Mesendoderm (in vitro differentiated cells): ENCODE data around the gene KIAA2012.

Experiments used
- DNase-seq: peaks from one replicate; pipeline ENCODE4 v3.0.0; 2013
- H2AK5ac ChIP-seq: 2 replicates; pipeline ENCODE4 v1.6.1; 2013; ENCODE audit warnings: low read length, inconsistent platforms
- H2BK120ac ChIP-seq: 2 replicates; pipeline ENCODE4 v1.6.1; 2013; ENCODE audit warnings: low read depth, mild to moderate bottlenecking, low read length, moderate library complexity, mixed read lengths
- H2BK15ac ChIP-seq: replicated peaks from 2 replicates; pipeline ENCODE4 v1.6.1; 2013; ENCODE audit warnings: low read depth, mild to moderate bottlenecking, moderate library complexity
- H2BK5ac ChIP-seq: 2 replicates; pipeline ENCODE4 v1.6.1; 2013; ENCODE audit warnings: low read length, inconsistent platforms
- H3K18ac ChIP-seq: 2 replicates; pipeline ENCODE4 v1.6.1; 2013; ENCODE audit warnings: mild to moderate bottlenecking, low read length, mixed read lengths
- H3K23ac ChIP-seq: one replicate; pipeline ENCODE4 v1.6.1; 2013; ENCODE audit warnings: low read length
- H3K27ac ChIP-seq: 2 replicates; pipeline ENCODE4 v1.5.1; 2013; ENCODE audit warnings: low read depth, mild to moderate bottlenecking, inconsistent platforms, low read length, moderate library complexity
- H3K27me3 ChIP-seq: 2 replicates; pipeline ENCODE4 v1.6.1; 2013; ENCODE audit warnings: low read length, control low read depth, mild to moderate bottlenecking, inconsistent platforms; ENCODE audit not compliant: insufficient read depth, poor library complexity
- H3K36me3 ChIP-seq: 2 replicates; pipeline ENCODE4 v1.6.1; 2013; ENCODE audit warnings: low read length, inconsistent platforms; ENCODE audit not compliant: control insufficient read depth, insufficient read depth
- H3K4ac ChIP-seq: one replicate; pipeline ENCODE4 v1.6.1; 2013; ENCODE audit warnings: low read depth, mild to moderate bottlenecking, low read length, moderate library complexity
- H3K4me1 ChIP-seq: 2 replicates; pipeline ENCODE4 v1.6.1; 2013; ENCODE audit warnings: low read depth, low read length, inconsistent platforms; ENCODE audit not compliant: control insufficient read depth
- H3K4me2 ChIP-seq: 2 replicates; pipeline ENCODE4 v1.6.1; 2013; ENCODE audit warnings: low read length
- H3K4me3 ChIP-seq: 2 replicates; pipeline ENCODE4 v1.5.1; 2013; ENCODE audit warnings: mild to moderate bottlenecking, low read length
- H3K56ac ChIP-seq: one replicate; pipeline ENCODE4 v1.6.1; 2013; ENCODE audit warnings: low read length
- H3K79me1 ChIP-seq: 2 replicates; pipeline ENCODE4 v1.6.1; 2013; ENCODE audit warnings: low read length, inconsistent platforms
- H3K79me2 ChIP-seq: 2 replicates; pipeline ENCODE4 v1.6.1; 2013; ENCODE audit warnings: mild to moderate bottlenecking, low read length; ENCODE audit not compliant: control insufficient read depth, insufficient read depth
- H3K9ac ChIP-seq: 2 replicates; pipeline ENCODE4 v1.6.1; 2013; ENCODE audit warnings: low read length, inconsistent platforms
- H4K5ac ChIP-seq: one replicate; pipeline ENCODE4 v1.6.1; 2013; ENCODE audit warnings: low read length
- H4K8ac ChIP-seq: one replicate; pipeline ENCODE4 v1.6.1; 2013; ENCODE audit warnings: low read depth, mild to moderate bottlenecking, control low read depth, low read length, moderate library complexity
- WGBS: extraction: QIAGEN DNeasy Blood & Tissue Kit; methylation state at CpG from one replicate; pipeline ENCODE4 v1.1.7; 2013; ENCODE audit warnings: low lambda C conversion rate, missing lambda C conversion rate; ENCODE audit not compliant: insufficient coverage; ENCODE audit errors: extremely low coverage; 5-methylcytosine and 5-hydroxymethylcytosine counted together

Gene KIAA2012

DNA sequence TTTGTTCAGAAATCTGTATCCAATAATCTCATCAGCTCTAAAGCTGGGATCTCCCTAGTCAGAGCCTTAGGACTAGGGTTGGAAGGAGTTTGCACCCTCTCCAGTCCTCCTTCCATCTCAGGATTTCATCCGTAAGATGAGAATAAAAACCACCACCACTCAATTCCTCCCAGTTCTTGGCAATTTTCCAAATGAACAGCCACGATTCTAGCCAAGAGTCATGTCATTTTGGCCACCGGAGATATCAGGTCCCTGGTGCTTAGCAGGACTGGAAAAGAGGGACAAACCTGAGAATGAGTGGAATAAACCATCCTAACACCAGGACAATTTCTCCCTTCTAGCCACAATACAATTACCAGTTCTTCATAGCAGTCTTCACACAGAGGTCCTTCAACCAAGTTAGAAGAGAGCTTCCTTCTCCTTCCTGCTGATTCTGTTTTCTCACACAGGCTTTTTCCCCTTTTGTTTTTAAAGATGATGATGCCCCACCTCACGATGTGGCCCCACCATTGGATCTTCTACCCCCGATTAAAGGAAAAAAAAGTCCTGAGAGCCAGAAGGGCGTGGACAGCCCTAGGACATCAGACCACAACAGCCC lies 36.2 kb downstream of the KIAA2012 start:
- no peak overlapping the region for H2BK120ac ChIP-seq
- no peaks in the 10 kb centered on the region for H3K79me2 ChIP-seq
- no CpG with 5 or more reads among the region's 6 CpGs for WGBS
- H3K4me3 ChIP-seq: no peak overlapping the region
- no peak overlapping the region for H4K5ac ChIP-seq
- H3K23ac ChIP-seq: no peak overlapping the region
- no peak overlapping the region for H3K9ac ChIP-seq
- no peak overlapping the region for H3K18ac ChIP-seq
- no peaks in the 10 kb centered on the region for H3K79me1 ChIP-seq
- H3K36me3 ChIP-seq: no peaks in the 10 kb centered on the region
- H2AK5ac ChIP-seq: no peak overlapping the region
- no peak overlapping the region for H2BK15ac ChIP-seq
- H3K4me1 ChIP-seq: peaks cover 3% of the 10 kb centered on the region
- H3K56ac ChIP-seq: no peak overlapping the region
- no peaks in the 10 kb centered on the region for H3K27me3 ChIP-seq
- H3K27ac ChIP-seq: no peak overlapping the region
- no peak overlapping the region for H3K4me2 ChIP-seq
- DNase-seq: no peak
- H4K8ac ChIP-seq: no peak overlapping the region
- no peak overlapping the region for H2BK5ac ChIP-seq
- no peak overlapping the region for H3K4ac ChIP-seq

DNA sequence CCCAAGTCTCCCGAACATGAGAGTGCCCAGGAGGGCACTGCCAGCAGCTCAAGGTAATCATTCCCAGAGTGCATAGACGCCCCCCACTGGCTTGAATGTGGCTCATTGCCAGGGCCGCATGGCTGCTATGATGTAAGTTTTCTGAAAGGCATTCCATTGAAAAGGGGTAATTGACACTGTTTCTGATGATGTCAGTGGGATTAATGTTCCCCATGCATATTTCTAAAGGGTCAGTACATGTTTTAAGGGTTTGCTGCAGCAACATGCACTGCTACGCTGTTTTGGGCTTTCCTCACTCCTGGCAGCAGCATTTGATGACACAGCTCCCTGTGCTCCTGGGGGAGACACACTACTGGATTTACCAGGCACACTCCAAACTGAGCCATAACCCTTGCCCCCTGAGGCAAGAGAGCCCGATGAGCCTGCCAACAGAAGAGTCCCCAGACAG lies 36.7 kb downstream of the KIAA2012 start:
- WGBS: no CpG with 5 or more reads among the region's 5 CpGs
- H3K4me3 ChIP-seq: no peak overlapping the region
- DNase-seq: peak; percentile 79

DNA sequence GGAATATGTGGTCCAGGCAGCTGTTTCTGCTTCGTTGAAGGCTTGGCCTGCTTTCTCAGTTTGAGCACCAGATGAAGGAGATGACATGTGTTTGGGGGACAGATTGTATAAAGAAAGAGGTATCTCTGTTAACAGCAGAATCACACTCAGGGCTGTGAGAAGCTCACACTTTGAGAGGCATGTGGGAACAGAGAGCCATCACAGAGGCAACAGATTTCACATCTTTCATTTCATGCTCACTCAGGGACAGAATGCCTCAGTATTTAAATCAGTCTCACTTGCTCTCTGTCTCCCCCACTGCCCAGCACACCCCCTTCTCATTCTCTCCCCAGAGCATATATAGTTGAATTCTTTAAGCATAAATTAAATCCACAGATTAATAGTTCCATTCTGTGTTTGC lies 37.4 kb downstream of the KIAA2012 start:
- H3K4ac ChIP-seq: no peak overlapping the region
- DNase-seq: no peak
- H3K4me2 ChIP-seq: no peak overlapping the region
- no CpG with 5 or more reads among the region's 1 CpG for WGBS
- no peak overlapping the region for H4K5ac ChIP-seq
- no peaks in the 10 kb centered on the region for H3K79me2 ChIP-seq
- H4K8ac ChIP-seq: no peak overlapping the region
- no peak overlapping the region for H3K18ac ChIP-seq
- no peak overlapping the region for H3K27ac ChIP-seq
- no peak overlapping the region for H3K9ac ChIP-seq
- H3K36me3 ChIP-seq: no peaks in the 10 kb centered on the region
- no peaks in the 10 kb centered on the region for H3K79me1 ChIP-seq
- no peak overlapping the region for H3K56ac ChIP-seq
- H2BK15ac ChIP-seq: no peak overlapping the region
- H3K4me1 ChIP-seq: peaks cover 3% of the 10 kb centered on the region
- H2AK5ac ChIP-seq: no peak overlapping the region
- no peaks in the 10 kb centered on the region for H3K27me3 ChIP-seq
- H2BK120ac ChIP-seq: no peak overlapping the region
- no peak overlapping the region for H3K23ac ChIP-seq
- H2BK5ac ChIP-seq: no peak overlapping the region
- H3K4me3 ChIP-seq: no peak overlapping the region

More for the DNA sequence above, 36.7 kb downstream of the KIAA2012 start:
- no peak overlapping the region for H4K8ac ChIP-seq
- peak overlapping the region; percentile 8 for H2AK5ac ChIP-seq
- no peak overlapping the region for H3K27ac ChIP-seq
- H3K36me3 ChIP-seq: no peaks in the 10 kb centered on the region
- no peak overlapping the region for H2BK15ac ChIP-seq
- H3K23ac ChIP-seq: no peak overlapping the region
- no peak overlapping the region for H2BK5ac ChIP-seq
- peak overlapping the region; percentile 4 for H3K56ac ChIP-seq
- H3K4me2 ChIP-seq: no peak overlapping the region
- no peak overlapping the region for H3K4ac ChIP-seq
- no peak overlapping the region for H4K5ac ChIP-seq
- no peaks in the 10 kb centered on the region for H3K79me1 ChIP-seq
- H3K9ac ChIP-seq: no peak overlapping the region
- H2BK120ac ChIP-seq: no peak overlapping the region
- H3K27me3 ChIP-seq: no peaks in the 10 kb centered on the region
- no peak overlapping the region for H3K18ac ChIP-seq
- H3K4me1 ChIP-seq: peaks cover 3% of the 10 kb centered on the region
- H3K79me2 ChIP-seq: no peaks in the 10 kb centered on the region

DNA sequence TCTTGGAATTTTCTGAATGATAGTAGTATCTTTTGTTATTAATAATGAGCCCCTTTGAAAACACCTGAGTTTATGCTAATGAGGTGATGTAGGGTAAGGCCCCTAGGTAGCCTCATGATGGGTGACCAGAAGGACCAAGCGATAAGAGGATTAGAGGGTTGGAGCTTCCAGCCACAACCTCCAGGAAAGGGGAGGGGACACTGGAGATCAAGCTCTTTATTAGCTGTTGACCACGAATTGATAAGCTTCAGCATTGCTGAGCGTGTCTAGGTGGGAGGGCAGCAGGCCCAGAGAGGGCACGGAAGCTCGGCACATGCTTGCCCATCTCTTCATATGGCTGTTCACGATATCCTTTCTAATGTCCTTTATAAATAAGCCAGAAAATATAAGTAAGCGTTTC lies 39.0 kb downstream of the KIAA2012 start:
- H3K4me1 ChIP-seq: peaks cover 3% of the 10 kb centered on the region

GRCh38 chr2:202113571-202114142 lies 40.6 kb downstream of the KIAA2012 start:
- no peaks in the 10 kb centered on the region for H3K36me3 ChIP-seq
- H4K5ac ChIP-seq: no peak overlapping the region
- H3K18ac ChIP-seq: no peak overlapping the region
- H2BK5ac ChIP-seq: no peak overlapping the region
- no peak overlapping the region for H2BK120ac ChIP-seq
- H3K9ac ChIP-seq: no peak overlapping the region
- H2BK15ac ChIP-seq: no peak overlapping the region
- H3K79me1 ChIP-seq: no peaks in the 10 kb centered on the region
- H3K56ac ChIP-seq: no peak overlapping the region
- no peak overlapping the region for H3K27ac ChIP-seq
- H2AK5ac ChIP-seq: no peak overlapping the region
- DNase-seq: no peak
- H3K4me3 ChIP-seq: no peak overlapping the region
- no peak overlapping the region for H3K4me2 ChIP-seq
- H3K23ac ChIP-seq: no peak overlapping the region
- WGBS: no CpG with 5 or more reads among the region's 6 CpGs
- H3K4ac ChIP-seq: no peak overlapping the region
- H3K27me3 ChIP-seq: no peaks in the 10 kb centered on the region
- H3K4me1 ChIP-seq: peaks cover 3% of the 10 kb centered on the region
- no peaks in the 10 kb centered on the region for H3K79me2 ChIP-seq
- no peak overlapping the region for H4K8ac ChIP-seq

More for the DNA sequence above, 39.0 kb downstream of the KIAA2012 start:
- no peak overlapping the region for H4K5ac ChIP-seq
- H3K79me2 ChIP-seq: no peaks in the 10 kb centered on the region
- no peak overlapping the region for H3K18ac ChIP-seq
- H2BK15ac ChIP-seq: no peak overlapping the region
- no peak for DNase-seq
- H3K4ac ChIP-seq: no peak overlapping the region
- H3K4me2 ChIP-seq: no peak overlapping the region
- H3K36me3 ChIP-seq: no peaks in the 10 kb centered on the region
- H3K23ac ChIP-seq: no peak overlapping the region
- H2BK120ac ChIP-seq: no peak overlapping the region
- H2BK5ac ChIP-seq: no peak overlapping the region
- H3K27me3 ChIP-seq: no peaks in the 10 kb centered on the region
- no peak overlapping the region for H3K56ac ChIP-seq
- no peak overlapping the region for H3K9ac ChIP-seq
- WGBS: no CpG with 5 or more reads among the region's 7 CpGs
- no peak overlapping the region for H3K4me3 ChIP-seq
- H2AK5ac ChIP-seq: no peak overlapping the region
- H3K79me1 ChIP-seq: no peaks in the 10 kb centered on the region
- no peak overlapping the region for H4K8ac ChIP-seq
- H3K27ac ChIP-seq: no peak overlapping the region

- no peak overlapping the region for H3K18ac ChIP-seq
- H3K27ac ChIP-seq: no peak overlapping the region
Observed at GRCh38 chr2:202114291-202114690, 41.2 kb downstream of the KIAA2012 start.

More at GRCh38 chr2:202114291-202114690, 41.2 kb downstream of the KIAA2012 start:
- no peak overlapping the region for H3K4ac ChIP-seq
- no peak overlapping the region for H3K23ac ChIP-seq
- H3K4me2 ChIP-seq: no peak overlapping the region
- no peak overlapping the region for H4K8ac ChIP-seq
- H3K9ac ChIP-seq: no peak overlapping the region
- H2BK120ac ChIP-seq: no peak overlapping the region
- no peak overlapping the region for H3K4me3 ChIP-seq
- no CpG with 5 or more reads among the region's 1 CpG for WGBS
- no peak overlapping the region for H4K5ac ChIP-seq
- no peak overlapping the region for H2BK5ac ChIP-seq
- no peak overlapping the region for H2AK5ac ChIP-seq
- H2BK15ac ChIP-seq: no peak overlapping the region
- DNase-seq: no peak
- H3K27me3 ChIP-seq: no peaks in the 10 kb centered on the region
- no peaks in the 10 kb centered on the region for H3K36me3 ChIP-seq
- H3K79me1 ChIP-seq: no peaks in the 10 kb centered on the region
- H3K56ac ChIP-seq: no peak overlapping the region
- H3K79me2 ChIP-seq: no peaks in the 10 kb centered on the region
- H3K4me1 ChIP-seq: peaks cover 3% of the 10 kb centered on the region
